ENCODE measurements around the gene KDM5B.
"Not testable (repeated sequence)": the region's sequence is repeated elsewhere in the genome, so short reads cannot be mapped to it uniquely, and the experiment has no call there.

KDM5B gene

GRCh38 chr1:202807926-202808757, at the start of gene KDM5B:
Gene KDM5B, minus strand, starts transcription at chr1:202808421. Its CDS starts 116 bp downstream, at chr1:202808305.
- DNase-seq, result peak; percentile 76

- DNase-seq, result no peak
These were observed 49.0 kb upstream of the KDM5B start for GRCh38 chr1:202857136-202857610.

DNA sequence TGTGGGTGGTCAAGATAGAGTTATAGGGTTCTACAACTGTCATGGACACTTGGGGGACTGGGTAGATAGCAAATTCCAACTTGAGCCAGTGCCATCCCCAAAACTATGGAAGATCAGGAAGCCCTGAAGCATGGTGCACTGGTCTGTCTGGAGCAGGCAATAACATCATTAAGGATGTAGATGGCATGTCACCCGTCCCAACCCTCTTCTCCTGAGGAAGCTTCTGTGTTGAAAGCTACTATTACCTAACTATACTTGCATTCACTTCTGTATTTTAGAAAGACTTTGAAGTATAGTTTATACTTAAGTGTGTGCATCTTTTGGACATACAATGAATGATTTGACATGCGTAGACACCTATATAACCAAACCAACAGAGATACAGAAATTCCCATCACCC, 47.8 kb upstream of the KDM5B start:
- no peak for DNase-seq

DNA sequence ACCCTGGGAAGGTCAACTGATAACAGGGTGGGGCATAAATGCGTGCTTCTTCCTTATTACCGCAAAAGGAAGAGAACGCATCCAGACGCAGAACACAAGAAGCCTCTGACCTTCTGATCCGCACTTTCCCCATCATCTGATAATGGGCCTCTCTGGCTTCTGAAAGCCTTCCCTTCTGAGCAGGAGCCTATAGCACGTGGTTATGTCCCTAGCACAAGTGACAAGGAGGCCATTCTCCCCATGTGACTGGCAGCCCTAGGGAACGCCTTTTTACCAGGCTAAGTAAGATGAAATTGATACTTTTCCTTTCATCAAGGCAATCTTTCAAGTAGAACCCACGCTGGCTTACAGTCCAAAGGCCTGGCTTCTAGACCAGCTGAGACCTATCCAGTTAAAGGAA, 46.6 kb upstream of the KDM5B start:
- no peak for DNase-seq

GRCh38 chr1:202852163-202852904, 44.1 kb upstream of the KDM5B start:
- no peak for DNase-seq

DNA sequence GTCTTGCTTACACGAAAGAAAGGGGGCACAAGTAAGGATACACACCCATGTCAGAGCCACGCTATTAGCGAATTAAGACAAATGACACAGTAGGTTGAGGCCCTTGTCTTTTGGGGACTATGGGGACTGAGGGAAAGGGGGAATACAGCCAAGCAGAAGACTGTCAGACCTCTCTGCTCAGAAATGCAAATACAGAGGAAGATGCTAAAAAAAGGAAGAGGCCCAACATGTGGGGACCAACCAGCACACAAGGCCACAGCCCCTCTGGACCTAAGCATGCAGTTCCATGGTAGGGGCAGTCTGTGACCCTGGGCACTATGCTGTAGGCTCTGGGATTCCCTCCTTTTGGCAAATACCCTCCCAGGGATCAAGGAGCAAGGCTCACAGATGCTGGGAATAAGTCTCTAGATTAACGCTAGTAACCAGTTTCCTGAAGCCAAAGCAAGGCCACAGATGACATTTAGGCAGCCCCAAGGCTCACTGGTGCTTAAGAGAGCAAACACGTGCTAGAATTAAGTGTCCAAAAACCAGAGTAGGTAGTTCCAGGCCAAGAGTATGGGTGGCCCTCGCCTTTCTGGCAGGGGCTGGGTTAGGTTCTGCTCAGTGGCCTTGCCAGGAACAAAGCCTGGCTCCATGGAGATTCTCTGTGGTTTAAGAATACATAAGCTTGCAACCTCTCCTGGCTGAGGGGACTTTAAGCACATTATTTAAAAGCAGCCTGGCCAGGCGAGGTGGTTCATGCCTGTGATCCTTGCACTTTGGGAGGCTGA, 42.6 kb upstream of the KDM5B start:
- DNase-seq, result no peak

DNA sequence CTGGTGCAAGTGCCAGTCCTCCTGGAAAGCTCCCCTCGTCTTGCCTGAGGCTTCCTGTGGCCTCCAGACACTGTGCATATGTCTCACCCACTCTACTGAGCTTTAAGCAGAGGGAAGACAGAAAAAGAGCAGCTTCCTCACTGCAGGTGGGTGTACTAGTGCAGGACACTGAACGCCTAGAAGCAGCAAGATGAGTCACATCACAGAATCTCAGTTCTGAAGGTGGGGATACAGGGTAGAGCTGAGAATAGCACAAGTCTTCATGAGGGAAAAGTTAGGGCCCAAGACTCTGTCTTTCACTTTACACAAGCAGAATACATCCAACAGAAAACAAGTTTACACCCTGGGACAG, 39.9 kb upstream of the KDM5B start:
- no peak for DNase-seq

DNA sequence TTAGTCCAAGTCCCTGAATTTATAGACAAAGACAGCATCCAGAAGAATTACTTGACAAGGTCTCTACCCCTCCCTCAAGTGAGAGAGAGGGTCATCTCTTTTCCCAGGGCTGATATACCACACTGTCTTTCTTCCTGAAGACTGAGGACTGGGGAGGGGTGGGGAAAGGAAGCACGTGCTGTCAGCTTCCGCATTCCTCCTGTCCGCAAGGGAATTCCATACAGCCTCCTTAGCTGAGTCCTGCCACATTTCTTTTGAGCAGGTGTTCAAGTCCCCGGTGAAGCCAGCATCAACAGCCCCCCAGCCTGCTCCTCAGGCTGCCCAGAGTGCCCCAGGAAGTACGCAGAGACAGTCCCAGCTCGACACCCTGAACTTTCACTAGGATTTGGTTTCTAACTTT, 36.7 kb upstream of the KDM5B start:
- no peak for DNase-seq

GRCh38 chr1:202844259-202844658, 36.0 kb upstream of the KDM5B start:
- no peak for DNase-seq

DNA sequence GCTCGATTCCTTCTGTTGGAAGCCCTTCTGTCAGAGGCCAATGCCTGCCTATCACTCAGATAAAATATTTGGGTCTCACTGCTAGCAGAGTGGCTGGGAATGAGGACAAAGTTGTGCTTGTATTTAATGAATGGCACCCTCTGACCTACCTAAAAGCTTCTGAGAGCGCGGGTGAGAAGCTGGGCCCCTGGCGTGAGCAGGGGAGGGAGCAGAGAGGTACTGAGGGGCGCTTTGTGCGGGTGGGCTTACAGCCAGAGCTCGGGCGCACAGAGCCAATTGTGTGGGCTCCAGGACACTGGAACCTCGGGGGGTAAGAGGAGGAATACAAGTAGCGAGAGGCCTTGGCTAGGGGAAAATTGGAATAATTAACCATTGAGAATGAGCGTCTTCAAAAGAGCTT, 34.9 kb upstream of the KDM5B start:
- no peak for DNase-seq

- DNase-seq, result no peak
These were observed 29.6 kb upstream of the KDM5B start for GRCh38 chr1:202837746-202838262.

DNA sequence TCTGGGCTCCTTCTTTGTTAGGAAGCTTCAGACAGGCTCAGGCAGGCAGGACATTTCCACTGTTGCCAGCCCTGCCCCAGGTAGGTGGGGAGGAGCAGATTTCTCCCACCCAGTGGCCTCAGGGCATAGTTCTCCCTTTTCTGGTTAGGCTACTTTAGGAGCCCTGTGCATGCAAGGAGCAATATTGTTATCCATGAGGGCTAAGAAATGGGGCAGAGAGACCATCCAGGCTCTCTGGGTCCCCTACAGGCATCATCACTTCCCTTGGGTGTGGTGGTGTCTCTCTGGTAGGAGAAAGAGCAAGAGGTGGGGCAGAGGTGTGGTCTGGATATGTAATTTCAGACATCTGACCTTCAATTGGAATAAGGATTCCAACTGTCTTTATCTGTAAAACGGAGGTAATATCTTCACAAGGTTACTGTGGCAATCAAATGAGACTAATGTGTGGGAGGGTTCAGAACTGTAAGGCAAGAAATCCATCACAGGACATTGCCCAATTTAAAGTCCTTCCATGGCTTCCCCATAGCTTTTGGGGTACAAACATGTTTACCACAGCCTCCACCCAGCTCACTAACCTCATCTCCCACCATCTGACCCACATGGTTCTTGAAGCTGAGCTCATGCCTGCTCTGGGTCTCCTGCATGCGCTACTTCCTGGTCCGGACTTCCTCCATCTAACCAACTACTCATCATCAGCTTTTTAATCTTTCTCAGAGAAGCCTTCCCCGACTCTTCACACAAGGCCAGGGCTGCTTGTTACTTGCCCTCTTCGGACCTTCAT, 28.6 kb upstream of the KDM5B start:
- no peak for DNase-seq

- DNase-seq, result no peak
These were observed 27.4 kb upstream of the KDM5B start for GRCh38 chr1:202835548-202836072.

GRCh38 chr1:202834771-202835547, 26.7 kb upstream of the KDM5B start:
- no peak for DNase-seq

DNA sequence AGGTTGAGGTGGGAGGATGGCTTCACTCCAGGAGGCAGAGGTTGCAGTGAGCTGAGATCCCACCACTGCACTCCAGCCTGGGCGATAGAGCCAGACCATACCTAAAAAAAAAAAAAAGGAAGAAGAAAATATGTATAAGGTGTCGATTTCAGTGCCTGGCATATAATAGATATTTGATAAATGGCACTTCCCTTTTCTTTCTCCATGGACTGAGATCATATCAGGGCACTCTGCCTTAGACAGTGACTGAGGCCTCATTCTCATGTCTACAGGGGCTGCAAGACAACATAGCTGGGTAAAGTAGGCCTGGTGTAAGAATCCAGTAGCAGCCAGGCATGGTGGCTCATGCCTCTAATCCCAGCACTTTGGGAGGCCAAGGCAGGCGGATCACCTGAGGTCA, 23.7 kb upstream of the KDM5B start:
- DNase-seq, result no peak

GRCh38 chr1:202829223-202829622, 21.0 kb upstream of the KDM5B start:
- DNase-seq, result not testable (repeated sequence)

- no peak for DNase-seq
These were observed 17.5 kb upstream of the KDM5B start for GRCh38 chr1:202825748-202826147.

DNA sequence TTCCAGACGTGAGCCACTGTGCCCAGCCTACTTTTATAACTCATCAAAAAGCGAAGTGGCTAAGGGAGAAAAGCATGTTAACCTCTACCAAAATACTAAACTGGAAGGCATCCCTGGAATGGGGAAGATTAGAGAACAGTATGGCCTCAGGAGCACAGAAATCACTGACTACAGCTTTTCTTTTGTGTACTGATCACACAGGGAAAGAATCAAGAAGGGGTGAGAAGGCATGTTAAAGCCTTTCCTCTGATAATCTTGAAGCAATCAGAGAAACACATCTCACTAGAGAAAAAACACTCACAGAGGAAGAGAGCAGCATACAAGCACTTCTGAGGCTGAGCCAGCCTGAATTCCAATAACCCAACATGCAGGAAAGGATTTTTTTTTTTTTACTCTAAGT, 13.2 kb upstream of the KDM5B start:
- no peak for DNase-seq

DNA sequence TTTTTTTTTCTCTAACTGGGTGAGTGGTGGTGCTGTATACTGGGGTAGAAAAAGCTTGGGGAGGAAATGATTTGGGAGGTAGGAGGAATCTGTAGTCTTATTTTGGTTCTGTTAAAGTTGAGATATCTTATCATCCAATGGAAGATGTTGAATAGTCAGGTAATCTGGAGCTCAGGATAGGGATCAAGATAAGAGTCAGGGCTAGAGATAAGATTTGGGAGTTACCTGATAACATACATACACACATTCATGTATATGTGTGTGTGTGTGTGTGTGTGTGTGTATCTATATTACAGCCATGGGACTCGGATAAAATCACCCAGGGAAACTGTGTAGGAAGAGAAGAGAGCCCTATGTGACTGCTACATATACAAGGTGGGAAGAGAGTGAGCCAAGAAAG, 10.6 kb upstream of the KDM5B start:
- DNase-seq, result no peak

- no peak for DNase-seq
These were observed 6.9 kb upstream of the KDM5B start for GRCh38 chr1:202815120-202815519.
